Right atrium auricular region (tissue), 2 donors: ENCODE results near the gene MYOM3. TPM values are rescaled to one million over a fixed set of nuclear protein-coding genes. Genes with fewer than 3 reads are reported as not detected.

Source experiments
- DNase-seq: peaks from one replicate; pipeline ENCODE4 v3.0.0-alpha.2; 2019; ENCODE audit warnings: low spot score
- H3K27ac ChIP-seq, 2 donors: fragments of 200-600 bp; sonication (generic); 1 replicate in 1 of 2; 2 replicates in 1 of 2; pipeline ENCODE4 v1.5.1; 2016 to 2019
- H3K27me3 ChIP-seq, 2 donors: fragments of 200-600 bp; sonication (generic); one replicate each; pipeline versions ENCODE4 v1.5.1 to v1.6.0; 2017 to 2019
- H3K36me3 ChIP-seq: fragments of 200-600 bp; sonication (generic); one replicate; pipeline ENCODE4 v1.5.1; 2016
- H3K4me1 ChIP-seq, 2 donors: fragments of 200-600 bp; sonication (generic); one replicate each; pipeline versions ENCODE4 v1.5.1 to v1.6.0; 2017 to 2019
- H3K4me3 ChIP-seq, 2 donors: fragments of 200-600 bp; sonication (generic); 1 replicate in 1 of 2; 2 replicates in 1 of 2; pipeline ENCODE4 v1.5.1; 2017 to 2019; ENCODE audit warnings: mild to moderate bottlenecking in 1 of 2, moderate library complexity in 1 of 2
- H3K9me3 ChIP-seq, 2 donors: fragments of 200-600 bp; sonication (generic); one replicate each; pipeline ENCODE4 v1.5.1; 2019
- total RNA-seq, 2 donors: library from RNA; depleted of rRNA; stranded (reverse); fragments of >200 nt; gene quantifications; one replicate each; pipeline ENCODE4 v1.1.0, GENCODE V29; 2016
- TF ChIP-seq, protein P1 (sequence below), 2 donors: fragments of 200-600 bp; sonication (generic); IDR thresholded peaks; one replicate each; pipeline ENCODE4 v1.5.1; 2019; ENCODE audit warnings: antibody characterized with exemption in 2 of 2

The MYOM3 gene
- total RNA-seq, 2 donors from 2014 or later, result 98.7 to 241 TPM

DNA sequence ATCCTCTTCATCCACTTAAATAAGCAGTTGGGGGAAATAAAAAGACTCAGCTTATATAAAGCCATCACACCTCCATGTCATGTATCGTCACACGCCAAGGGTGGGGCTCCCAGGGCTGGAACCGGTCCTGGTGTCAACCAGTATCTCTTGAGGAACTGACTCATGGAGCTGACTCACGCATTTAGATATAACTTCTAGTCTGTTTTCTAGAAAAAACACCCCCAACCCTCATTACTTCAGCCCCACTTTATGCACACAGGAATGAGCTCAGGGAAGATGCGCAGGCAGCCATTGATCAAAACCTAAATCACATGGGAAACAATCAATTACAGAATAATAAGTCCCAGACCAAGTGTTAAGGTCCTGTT lies 37.9 kb upstream of the MYOM3 start:
- Histone ChIP-seq H3K4me1 (peaks cover 0 to 11% of the 10 kb centered on the region in 2 donors), H3K9me3 (no peaks in the 10 kb centered on the region), H3K27me3 (no peaks in the 10 kb centered on the region), H3K4me3 (peak overlapping the region in 1 of 2 donors; percentile 22), H3K36me3 (no peaks in the 10 kb centered on the region), H3K27ac (no peak overlapping the region)
- TF ChIP-seq, protein P1, sequence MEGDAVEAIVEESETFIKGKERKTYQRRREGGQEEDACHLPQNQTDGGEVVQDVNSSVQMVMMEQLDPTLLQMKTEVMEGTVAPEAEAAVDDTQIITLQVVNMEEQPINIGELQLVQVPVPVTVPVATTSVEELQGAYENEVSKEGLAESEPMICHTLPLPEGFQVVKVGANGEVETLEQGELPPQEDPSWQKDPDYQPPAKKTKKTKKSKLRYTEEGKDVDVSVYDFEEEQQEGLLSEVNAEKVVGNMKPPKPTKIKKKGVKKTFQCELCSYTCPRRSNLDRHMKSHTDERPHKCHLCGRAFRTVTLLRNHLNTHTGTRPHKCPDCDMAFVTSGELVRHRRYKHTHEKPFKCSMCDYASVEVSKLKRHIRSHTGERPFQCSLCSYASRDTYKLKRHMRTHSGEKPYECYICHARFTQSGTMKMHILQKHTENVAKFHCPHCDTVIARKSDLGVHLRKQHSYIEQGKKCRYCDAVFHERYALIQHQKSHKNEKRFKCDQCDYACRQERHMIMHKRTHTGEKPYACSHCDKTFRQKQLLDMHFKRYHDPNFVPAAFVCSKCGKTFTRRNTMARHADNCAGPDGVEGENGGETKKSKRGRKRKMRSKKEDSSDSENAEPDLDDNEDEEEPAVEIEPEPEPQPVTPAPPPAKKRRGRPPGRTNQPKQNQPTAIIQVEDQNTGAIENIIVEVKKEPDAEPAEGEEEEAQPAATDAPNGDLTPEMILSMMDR (IDR thresholded peaks at IDR 0.05), result no peak
- DNase-seq, result peak; percentile 72

DNA sequence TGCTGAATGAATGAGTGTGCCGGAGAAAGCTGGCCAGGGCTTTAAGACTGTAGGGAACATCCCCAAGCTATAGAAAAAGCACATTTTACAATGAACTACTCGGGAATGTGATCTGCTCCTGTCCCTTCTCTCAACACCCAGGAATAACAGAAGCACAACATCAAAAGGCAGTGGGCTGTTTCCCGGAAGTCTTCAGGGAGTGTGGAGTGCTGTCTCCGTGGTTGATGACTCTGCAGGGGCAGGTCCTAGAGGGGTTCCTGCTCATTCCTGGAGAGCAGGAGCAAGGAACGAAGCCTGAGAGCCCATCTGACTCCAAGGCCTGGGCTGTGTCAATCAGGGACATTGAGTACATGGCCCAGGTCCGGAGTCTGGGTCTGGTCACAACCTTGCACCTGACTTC lies 35.9 kb upstream of the MYOM3 start:
- TF ChIP-seq, protein P1 (IDR thresholded peaks at IDR 0.05), result no peak
- Histone ChIP-seq H3K4me1 (peaks cover 0 to 20% of the 10 kb centered on the region in 2 donors), H3K27me3 (no peaks in the 10 kb centered on the region), H3K27ac (no peak overlapping the region), H3K4me3 (no peak overlapping the region), H3K36me3 (no peaks in the 10 kb centered on the region), H3K9me3 (no peaks in the 10 kb centered on the region)
- DNase-seq, result no peak

DNA sequence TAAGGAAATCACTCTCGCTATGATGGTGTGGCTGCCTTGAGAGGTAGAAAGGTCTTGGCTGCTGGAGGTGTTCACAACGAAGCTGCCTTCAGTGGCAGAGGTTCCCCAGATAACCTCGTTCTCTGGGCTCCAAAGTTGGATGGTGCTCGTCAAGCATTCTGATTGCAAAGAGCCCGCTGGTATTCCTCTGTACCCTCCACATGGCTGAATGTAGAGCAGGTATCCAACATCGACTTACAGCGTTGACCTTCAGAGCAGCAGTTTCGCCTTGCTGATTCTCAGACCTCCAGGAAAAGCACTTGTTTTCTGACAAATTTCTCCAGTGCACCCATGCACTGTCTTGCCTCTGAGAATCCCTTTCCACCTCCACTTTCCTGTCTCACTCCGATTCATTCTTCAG lies 35.3 kb upstream of the MYOM3 start:
- H3K4me3 ChIP-seq, result no peak overlapping the region
- no peak for DNase-seq
- H3K9me3 ChIP-seq, result no peaks in the 10 kb centered on the region
- no peak overlapping the region for H3K27ac ChIP-seq
- H3K36me3 ChIP-seq, result no peaks in the 10 kb centered on the region
- TF ChIP-seq, protein P1 (IDR thresholded peaks at IDR 0.05), result no peak
- H3K4me1 ChIP-seq, result peaks cover 0 to 26% of the 10 kb centered on the region in 2 donors
- no peaks in the 10 kb centered on the region for H3K27me3 ChIP-seq

DNA sequence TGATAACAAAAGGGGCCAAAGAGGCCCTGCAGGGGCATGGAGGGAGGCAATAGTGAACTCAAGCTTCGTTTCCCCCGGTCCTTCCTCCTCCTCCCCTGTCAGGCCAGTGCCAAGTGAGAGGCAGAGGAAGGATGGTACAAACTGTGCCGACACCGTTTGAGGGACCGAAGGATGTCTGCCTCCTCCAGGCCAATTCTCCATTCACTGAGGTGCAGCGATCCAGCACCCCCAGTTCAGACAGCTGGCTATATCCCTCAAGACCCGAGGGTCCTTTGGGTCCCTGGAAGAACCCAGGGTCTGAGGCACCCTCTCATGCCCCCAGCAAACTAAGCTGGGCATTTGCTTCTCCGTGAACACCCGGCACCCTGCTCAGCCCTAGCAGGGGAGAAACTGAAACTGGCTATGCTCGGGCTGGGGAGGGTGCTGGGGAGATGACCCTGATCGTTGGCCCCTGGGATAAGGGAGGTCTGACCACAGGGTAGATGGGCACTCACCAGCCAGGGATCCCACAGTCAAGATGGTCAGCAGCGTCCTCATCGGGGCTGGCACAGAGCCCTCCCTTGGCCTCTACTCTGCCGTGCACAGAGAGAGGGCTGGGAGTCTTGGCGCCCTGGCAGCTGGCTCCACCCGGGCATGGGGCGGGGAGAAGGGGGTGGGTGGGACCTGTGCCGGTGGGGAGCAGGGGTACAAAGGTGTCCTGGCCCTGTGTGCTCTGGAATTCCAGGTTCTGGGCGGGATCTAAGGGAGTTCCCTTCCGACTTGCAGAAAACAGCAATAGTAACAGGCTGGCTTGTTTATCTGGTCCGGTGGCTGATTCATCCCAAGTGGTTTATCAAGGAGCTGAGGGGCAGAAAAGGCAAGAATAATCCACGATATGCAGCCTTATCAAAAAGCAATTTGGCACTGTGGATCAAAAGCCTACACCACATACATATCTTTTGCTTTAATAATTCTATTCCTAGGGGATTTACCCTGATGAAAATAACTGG lies 30.9 kb upstream of the MYOM3 start, which contains the start of gene IL22RA1:
Gene IL22RA1 (minus strand): TSS at position 595 of the 989 bp plus-strand sequence. CDS start 58 bp downstream, at position 537.
- peak within 1 kb of the TSS in 1 of 2 donors; percentile 31 for H3K27ac ChIP-seq
- H3K27me3 ChIP-seq, result no peaks in the 10 kb centered on the region
- peaks cover 0 to 16% of the 10 kb centered on the region in 2 donors for H3K4me1 ChIP-seq
- TF ChIP-seq, protein P1 (IDR thresholded peaks at IDR 0.05), result no peak
- H3K9me3 ChIP-seq, result no peaks in the 10 kb centered on the region
- no peak for DNase-seq
- H3K36me3 ChIP-seq, result no peaks in the 10 kb centered on the region
- H3K4me3 ChIP-seq, result peak within 1 kb of the TSS; percentile 39 to 49

DNA sequence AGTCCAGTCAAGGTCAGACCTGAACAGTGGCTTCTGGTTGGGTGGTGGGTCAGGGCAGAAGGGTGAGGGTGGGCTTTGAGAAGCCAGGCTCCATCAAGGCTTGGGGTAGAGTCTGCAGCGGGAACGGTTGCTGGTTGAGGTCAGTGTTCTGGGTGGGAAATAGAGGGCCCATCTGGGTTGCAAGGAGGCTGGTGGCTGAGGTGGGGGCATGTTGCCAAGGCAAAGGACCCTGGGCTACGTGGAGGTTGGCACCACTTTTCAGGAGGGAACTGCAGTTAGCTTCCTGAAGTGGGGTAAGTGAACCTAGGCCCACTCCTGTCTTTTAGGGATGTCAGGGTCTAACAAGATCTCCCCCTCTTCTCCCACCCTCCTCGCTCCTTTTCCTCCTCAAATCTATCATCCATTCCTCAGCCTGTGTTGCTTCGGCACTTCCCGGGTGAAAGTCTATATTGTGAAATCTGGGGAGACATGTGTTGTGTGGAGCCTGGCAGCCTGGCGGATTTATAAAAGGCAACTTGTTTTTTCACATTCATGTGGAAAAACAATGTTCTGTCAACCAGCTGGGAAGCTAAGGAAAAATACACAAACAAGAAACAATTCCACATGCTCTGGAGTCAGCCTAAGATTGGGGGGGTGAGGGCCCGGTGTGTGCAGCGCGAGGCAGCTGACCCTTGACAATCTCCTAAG lies 29.5 kb upstream of the MYOM3 start:
- TF ChIP-seq, protein P1 (IDR thresholded peaks at IDR 0.05), result no peak
- H3K27ac ChIP-seq, result no peak overlapping the region
- no peak overlapping the region for H3K4me3 ChIP-seq
- H3K27me3 ChIP-seq, result no peaks in the 10 kb centered on the region
- no peak for DNase-seq
- no peaks in the 10 kb centered on the region for H3K9me3 ChIP-seq
- no peaks in the 10 kb centered on the region for H3K36me3 ChIP-seq
- peaks cover 0 to 16% of the 10 kb centered on the region in 2 donors for H3K4me1 ChIP-seq
